GM12891 (cell line): ENCODE data around the gene ABHD5.

ENCODE experiments used
- POLR2A ChIP-seq: IDR thresholded peaks from 2 replicates; pipeline ENCODE4 v1.6.1; 2011; ENCODE audit warnings: low read depth, low read length, control low read depth
- SPI1 ChIP-seq: IDR thresholded peaks from 2 replicates; pipeline ENCODE4 v1.6.1; 2011; ENCODE audit warnings: low read depth, low read length, control low read depth

GRCh38 chr3:43769885-43770425 is 79.2 kb downstream of the ABHD5 start:
- TF ChIP-seq SPI1 (no peak), POLR2A (no peak)
